Ramos (cell line): ENCODE data around the gene DNAH14.
"Not testable (repeated sequence)": the region's sequence is repeated elsewhere in the genome, so short reads cannot be mapped to it uniquely, and the experiment has no call there.

Experiments used
- in situ Hi-C: fragments of 300-500 bp; cut with MboI; formaldehyde crosslinking; loops from one replicate; pipeline ENCODE4 v1.14.3; 2022; ENCODE audit warnings: low sequenced_read_pairs; ENCODE audit not compliant: unreplicated experiment

DNAH14 gene

GRCh38 chr1:224989615-224990014 is 60.1 kb downstream of the DNAH14 start:
- in situ Hi-C loops: no loop called here

DNA sequence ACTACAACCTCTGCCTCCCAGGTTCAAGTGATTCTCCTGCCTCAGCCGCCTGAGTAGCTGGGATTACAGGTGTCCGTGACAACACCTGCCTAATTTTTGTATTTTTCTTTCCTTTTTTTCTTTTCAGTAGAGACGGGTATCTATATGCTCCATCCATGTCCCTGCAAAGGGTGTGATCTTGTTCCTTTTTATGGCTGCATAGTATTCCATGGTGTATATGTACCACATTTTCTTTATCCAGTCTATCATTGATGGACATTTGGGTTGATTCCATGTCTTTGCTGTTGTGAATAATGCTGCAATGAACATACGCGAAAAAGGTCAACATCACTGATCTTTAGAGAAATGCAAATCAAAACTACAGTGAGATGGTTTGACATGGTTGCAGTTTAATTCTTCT is 62.1 kb downstream of the DNAH14 start:
- in situ Hi-C loops: not testable (repeated sequence)

- in situ Hi-C loops: no loop called here
Observed at GRCh38 chr1:224995602-224996001, 66.1 kb downstream of the DNAH14 start.

DNA sequence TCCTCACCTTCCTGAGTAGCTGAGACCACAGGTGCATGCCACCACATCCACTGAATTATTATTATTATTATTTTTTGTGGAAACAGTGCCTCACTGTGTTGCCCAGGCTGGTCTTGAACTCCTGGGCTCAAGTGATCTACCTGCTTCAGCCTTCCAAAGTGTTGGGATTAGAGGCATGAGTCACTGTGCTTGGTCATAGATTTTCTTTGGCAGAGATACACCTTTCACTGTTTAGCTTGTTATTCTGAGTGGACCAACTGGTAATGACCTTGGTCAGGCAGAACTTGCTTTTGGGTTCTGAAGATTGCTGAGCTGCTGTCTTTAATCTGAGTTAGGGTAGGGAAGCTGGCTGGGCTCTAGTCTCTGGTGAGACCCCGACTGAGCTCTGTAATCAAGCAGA is 66.8 kb downstream of the DNAH14 start:
- in situ Hi-C loops: no loop called here

GRCh38 chr1:224998185-224998584 is 68.7 kb downstream of the DNAH14 start:
- in situ Hi-C loops: no loop called here

- in situ Hi-C loops: no loop called here
Observed at GRCh38 chr1:225004396-225004795, 74.9 kb downstream of the DNAH14 start.

DNA sequence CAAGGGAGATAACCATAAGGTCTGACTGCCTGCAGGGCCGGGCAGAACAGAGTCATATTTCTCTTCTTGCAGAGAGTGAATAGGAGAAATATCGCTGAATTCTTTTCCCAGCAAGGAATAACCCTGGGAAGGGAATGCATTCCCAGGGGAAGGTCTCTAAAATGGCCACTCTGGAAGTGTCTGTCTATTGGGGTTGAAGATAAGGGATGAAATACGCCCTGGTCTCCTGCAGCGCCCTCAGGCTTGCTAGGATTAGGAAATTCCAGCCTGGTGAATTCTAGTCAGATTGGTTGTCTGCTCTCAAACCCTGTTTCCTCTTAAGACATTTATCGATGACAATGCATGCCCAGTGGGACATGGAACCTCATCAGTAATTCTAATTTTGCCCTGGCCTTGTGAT is 76.9 kb downstream of the DNAH14 start:
- in situ Hi-C loops: not testable (repeated sequence)

DNA sequence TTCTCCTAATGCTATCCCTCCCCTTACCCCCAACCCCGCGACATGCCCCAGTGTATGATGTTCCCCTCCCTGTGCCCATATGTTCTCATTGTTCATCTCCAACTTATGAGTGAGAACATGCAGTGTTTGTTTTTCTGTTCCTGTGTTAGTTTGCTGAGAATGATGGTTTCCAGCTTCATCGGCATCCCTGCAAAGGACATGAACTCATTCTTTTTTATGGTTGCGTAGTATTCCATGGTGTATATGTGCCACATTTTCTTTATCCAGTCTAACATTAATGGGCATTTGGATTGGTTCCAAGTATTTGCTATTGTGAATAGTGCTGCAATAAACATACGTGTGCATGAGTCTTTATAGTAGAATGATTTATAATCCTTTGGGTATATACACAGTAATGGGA is 78.6 kb downstream of the DNAH14 start:
- in situ Hi-C loops: not testable (repeated sequence)

DNA sequence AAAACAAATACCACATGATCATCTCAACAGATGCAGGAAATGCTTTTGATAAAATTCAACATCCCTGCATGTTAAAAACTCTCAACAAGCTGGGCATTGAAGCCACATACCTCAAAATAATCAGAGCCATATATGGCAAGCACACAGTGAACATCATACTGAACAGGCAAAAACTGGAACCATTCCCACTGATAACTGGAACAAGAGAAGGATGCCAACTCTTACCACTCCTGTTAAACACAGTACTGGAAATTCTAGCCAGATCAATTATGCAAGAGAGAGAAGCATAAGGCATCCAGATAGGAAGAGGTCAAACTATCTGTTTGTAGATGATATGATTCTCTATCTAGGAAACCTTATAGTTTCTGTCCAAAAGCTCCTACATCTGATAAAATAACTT is 91.6 kb downstream of the DNAH14 start:
- in situ Hi-C loops: no loop called here

DNA sequence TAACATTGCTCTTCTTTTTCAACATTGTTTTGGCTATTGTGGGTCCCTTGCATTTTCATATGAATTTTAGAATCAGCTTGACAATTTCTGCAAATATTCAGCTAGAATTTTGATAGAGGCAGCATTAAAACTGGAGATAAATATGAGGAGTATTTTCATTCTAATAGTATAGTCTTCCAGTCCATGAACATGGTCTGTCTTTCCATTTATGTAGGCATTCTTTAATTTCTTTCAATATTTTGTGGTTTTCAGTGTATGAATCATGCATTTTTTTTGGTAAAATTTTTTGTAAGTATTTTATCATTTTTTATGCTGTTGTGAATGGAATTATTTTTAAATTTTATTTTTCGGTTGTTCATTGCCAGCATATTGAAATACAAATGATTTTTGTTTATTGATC is 97.2 kb downstream of the DNAH14 start:
- in situ Hi-C loops: no loop called here

- in situ Hi-C loops: not testable (repeated sequence)
Observed at GRCh38 chr1:225036441-225036840, 107.0 kb downstream of the DNAH14 start.

- in situ Hi-C loops: no loop called here
Observed at GRCh38 chr1:225042263-225042662, 112.8 kb downstream of the DNAH14 start.

- in situ Hi-C loops: no loop called here
Observed at GRCh38 chr1:225044258-225044657, 114.8 kb downstream of the DNAH14 start.

- in situ Hi-C loops: no loop called here
Observed at GRCh38 chr1:225049594-225049993, 120.1 kb downstream of the DNAH14 start.

DNA sequence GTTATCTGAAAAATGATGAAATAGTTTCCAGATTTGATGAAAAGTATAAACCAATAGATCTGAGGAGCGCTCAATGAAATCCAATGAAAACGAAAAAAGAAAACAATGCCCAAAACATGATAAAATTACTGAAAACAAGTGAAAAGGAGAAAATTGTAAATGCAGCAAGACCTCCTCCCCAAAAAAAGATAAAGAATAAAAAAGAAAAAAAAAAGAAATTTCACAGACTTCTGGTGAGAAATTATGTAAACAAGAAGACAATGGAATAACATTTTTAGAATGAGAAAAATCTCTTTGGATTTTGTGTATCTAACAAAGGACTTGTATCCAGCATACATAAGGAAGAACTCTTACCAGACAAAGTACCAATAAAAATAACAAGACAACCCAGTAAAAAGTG is 134.2 kb downstream of the DNAH14 start:
- in situ Hi-C loops: no loop called here

- in situ Hi-C loops: no loop called here
Observed at GRCh38 chr1:225070972-225071371, 141.5 kb downstream of the DNAH14 start.

- in situ Hi-C loops: no loop called here
Observed at GRCh38 chr1:225097175-225097574, 167.7 kb downstream of the DNAH14 start.

GRCh38 chr1:225111000-225111399 is 181.5 kb downstream of the DNAH14 start:
- in situ Hi-C loops: no loop called here

DNA sequence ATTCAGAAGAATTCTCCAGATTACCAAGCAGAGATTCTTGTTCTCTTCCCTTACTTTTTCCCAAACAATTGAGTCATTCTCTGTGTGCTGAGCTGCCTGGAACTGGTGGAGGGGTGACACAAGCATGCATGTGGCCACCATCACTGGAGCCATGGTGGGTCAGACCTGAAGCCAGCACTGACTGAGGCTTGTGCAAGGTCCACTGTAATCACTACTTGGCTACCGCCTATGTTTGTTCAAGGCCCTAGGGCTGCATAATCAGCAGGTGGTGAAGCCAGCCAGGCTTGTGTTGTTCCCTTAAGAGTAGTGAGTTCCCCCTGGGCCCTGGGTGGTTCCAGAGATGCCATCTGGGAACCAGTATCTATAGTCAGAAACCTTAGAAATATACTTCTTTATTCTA is 183.8 kb downstream of the DNAH14 start:
- in situ Hi-C loops: no loop called here

- in situ Hi-C loops: no loop called here
Observed at GRCh38 chr1:225114354-225114990, 185.0 kb downstream of the DNAH14 start.

GRCh38 chr1:225119307-225119706 is 189.8 kb downstream of the DNAH14 start:
- in situ Hi-C loops: no loop called here

DNA sequence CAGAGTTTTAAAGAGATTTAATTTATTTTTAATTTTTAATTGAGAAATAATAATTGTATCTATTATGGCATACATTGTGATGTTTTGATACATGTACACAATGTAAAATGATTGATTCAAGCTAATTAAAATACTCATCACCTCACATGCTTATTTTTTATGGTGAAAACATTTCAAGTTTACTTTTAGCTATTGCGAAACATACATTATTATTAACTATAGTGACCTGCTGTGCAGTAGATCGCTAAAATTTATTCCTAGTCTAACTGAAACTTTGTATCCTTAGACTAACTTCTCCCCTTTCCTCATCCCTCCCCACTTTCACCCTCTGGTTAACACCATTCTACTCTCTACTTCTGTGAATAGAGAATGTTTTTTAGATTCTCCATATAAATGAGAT is 191.6 kb downstream of the DNAH14 start:
- in situ Hi-C loops: no loop called here

DNA sequence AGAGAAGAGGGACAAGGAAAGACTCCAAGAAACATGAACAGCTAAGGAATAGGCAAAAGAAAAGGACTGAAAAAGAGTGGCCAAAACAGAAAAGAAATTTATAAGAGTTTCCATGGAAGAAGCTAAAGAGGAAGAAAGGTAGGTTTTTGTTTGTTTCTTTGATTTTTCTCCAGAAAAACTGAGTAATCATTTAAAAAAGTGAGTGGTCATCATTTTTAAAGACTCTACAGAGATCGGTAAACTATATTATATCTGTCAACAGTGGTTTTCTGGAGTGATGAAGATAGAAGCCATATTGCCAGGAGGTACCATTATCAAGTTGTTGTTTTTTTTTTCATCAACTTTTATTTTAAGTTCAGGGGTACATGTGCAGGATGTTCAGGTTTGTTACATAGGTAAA is 202.4 kb downstream of the DNAH14 start:
- in situ Hi-C loops: no loop called here
